C1 segment of cervical spinal cord (tissue), 14 donors: ENCODE data around the gene PRKCA.

ENCODE experiments used
- DNase-seq, 14 donors: peaks; one replicate each; lab custom pipeline; 2025; lab: John Stamatoyannopoulos, UW

Gene PRKCA

GRCh38 chr17:66850692-66851091 is 548.3 kb downstream of the PRKCA start:
- DNase-seq, result no peak

DNA sequence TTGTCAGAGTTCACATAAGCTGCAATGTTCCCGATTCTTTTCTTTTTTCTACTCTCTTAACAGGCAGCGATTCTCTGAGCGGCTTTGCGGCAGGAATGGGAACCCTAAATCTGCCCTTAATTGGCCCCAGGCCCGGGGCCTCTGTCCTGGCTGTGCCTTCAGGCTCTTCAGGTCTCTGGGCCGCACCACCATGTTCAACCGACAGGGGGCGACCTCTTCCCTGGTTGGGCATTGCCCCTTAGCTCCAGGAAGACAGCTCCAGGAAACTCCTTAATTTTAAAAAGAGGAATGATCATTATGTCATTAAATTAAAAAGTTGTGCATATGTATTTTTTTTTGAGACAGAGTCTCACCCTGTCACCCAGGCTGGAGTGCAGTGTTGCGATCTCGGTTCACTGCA is 552.8 kb downstream of the PRKCA start:
- no peak for DNase-seq

GRCh38 chr17:66858226-66859083 is 556.0 kb downstream of the PRKCA start:
- DNase-seq, result no peak

- DNase-seq, result no peak
Measured at GRCh38 chr17:66859353-66859752, 556.9 kb downstream of the PRKCA start.

DNA sequence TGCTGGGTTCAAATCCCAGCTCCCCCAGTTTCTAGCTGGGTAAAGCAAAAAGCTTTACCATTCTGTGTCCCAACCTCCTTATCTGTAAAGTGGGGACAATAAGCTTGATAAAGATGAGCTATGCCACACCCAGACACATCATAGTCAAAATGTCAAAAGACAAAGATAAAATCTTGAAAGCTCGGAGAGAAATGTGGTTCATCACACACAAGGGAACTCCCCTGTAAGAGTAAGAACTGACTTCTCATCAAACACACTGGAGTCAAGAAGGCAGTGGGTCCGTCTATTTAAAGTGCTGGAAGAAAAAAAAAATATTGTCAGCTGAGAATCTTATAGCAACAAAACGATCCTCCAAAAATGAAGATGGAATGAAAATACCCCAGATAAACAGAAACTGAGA is 557.8 kb downstream of the PRKCA start:
- no peak for DNase-seq
